ENCODE measurements around the gene CLEC2L.

The CLEC2L gene

GRCh38 chr7:139521439-139521838, 2.0 kb upstream of the CLEC2L start:
- no peaks in the 10 kb centered on the region for H3K79me2 ChIP-seq (ENCODE audit: insufficient read depth, low read length)
- H3K4me2 ChIP-seq (ENCODE audit: low read depth, low read length, poor library complexity, severe bottlenecking): no peak overlapping the region
- H4K20me1 ChIP-seq (ENCODE audit: low read depth, low read length): no peaks in the 10 kb centered on the region
- no peak overlapping the region for H3K27ac ChIP-seq (ENCODE audit: low read depth, low read length)
- TF ChIP-seq EZH2phosphoT487 (conservative IDR thresholded peaks at IDR 0.05; ENCODE audit: low read length) (no peak), CTCF (IDR thresholded peaks at IDR 0.05; ENCODE audit: insufficient read depth, low read length, poor library complexity, severe bottlenecking) (no peak)
- H2AFZ ChIP-seq (ENCODE audit: low read depth, low read length, severe bottlenecking): no peak overlapping the region
- H3K9me2 ChIP-seq (replicated peaks; ENCODE audit: insufficient read depth, low read length): no peaks in the 10 kb centered on the region
- no peaks in the 10 kb centered on the region for H3K36me3 ChIP-seq (ENCODE audit: low read length)
- no peaks in the 10 kb centered on the region for H3K27me3 ChIP-seq (ENCODE audit: low read length)
- H3F3A ChIP-seq (ENCODE audit: insufficient read depth): no peaks in the 10 kb centered on the region
- no peak overlapping the region for H3K4me3 ChIP-seq (ENCODE audit: insufficient read depth, low read length, poor library complexity, severe bottlenecking)
- H3K9ac ChIP-seq (ENCODE audit: low read length): no peak overlapping the region
- no peaks in the 10 kb centered on the region for H3K9me3 ChIP-seq (ENCODE audit: insufficient read depth, low read length)

GRCh38 chr7:139522830-139523198, 671 bp upstream of the CLEC2L start:
- Histone ChIP-seq H3K9me2 (replicated peaks; ENCODE audit: insufficient read depth, low read length) (no peaks in the 10 kb centered on the region), H2AFZ (ENCODE audit: low read depth, low read length, severe bottlenecking) (no peak overlapping the region), H3K27ac (ENCODE audit: low read depth, low read length) (no peak overlapping the region), H3K4me2 (ENCODE audit: low read depth, low read length, poor library complexity, severe bottlenecking) (no peak overlapping the region), H3F3A (ENCODE audit: insufficient read depth) (no peaks in the 10 kb centered on the region), H3K36me3 (ENCODE audit: low read length) (no peaks in the 10 kb centered on the region), H3K9ac (ENCODE audit: low read length) (no peak overlapping the region), H3K9me3 (ENCODE audit: insufficient read depth, low read length) (no peaks in the 10 kb centered on the region), H3K79me2 (ENCODE audit: insufficient read depth, low read length) (no peaks in the 10 kb centered on the region), H4K20me1 (ENCODE audit: low read depth, low read length) (no peaks in the 10 kb centered on the region), H3K27me3 (ENCODE audit: low read length) (no peaks in the 10 kb centered on the region), H3K4me3 (ENCODE audit: insufficient read depth, low read length, poor library complexity, severe bottlenecking) (no peak overlapping the region)
- TF ChIP-seq EZH2phosphoT487 (conservative IDR thresholded peaks at IDR 0.05; ENCODE audit: low read length): no peak
- TF ChIP-seq CTCF (IDR thresholded peaks at IDR 0.05; ENCODE audit: insufficient read depth, low read length, poor library complexity, severe bottlenecking): no peak

- no peaks in the 10 kb centered on the region for H3K27me3 ChIP-seq (ENCODE audit: low read length)
Measured at GRCh38 chr7:139523968-139524815, 707 bp downstream of the CLEC2L start.

More at GRCh38 chr7:139523968-139524815, 707 bp downstream of the CLEC2L start:
- no peak overlapping the region for H3K4me3 ChIP-seq (ENCODE audit: insufficient read depth, low read length, poor library complexity, severe bottlenecking)
- H3K9me3 ChIP-seq (ENCODE audit: insufficient read depth, low read length): peaks cover 4% of the 10 kb centered on the region; the same call in 1 of the 2 replicates
- H3K9ac ChIP-seq (ENCODE audit: low read length): no peak overlapping the region
- H3K9me2 ChIP-seq (replicated peaks; ENCODE audit: insufficient read depth, low read length): no peaks in the 10 kb centered on the region
- no peak overlapping the region for H3K27ac ChIP-seq (ENCODE audit: low read depth, low read length)
- no peak overlapping the region for H3K4me2 ChIP-seq (ENCODE audit: low read depth, low read length, poor library complexity, severe bottlenecking)
- no peak for TF ChIP-seq CTCF (IDR thresholded peaks at IDR 0.05; ENCODE audit: insufficient read depth, low read length, poor library complexity, severe bottlenecking)
- no peak for TF ChIP-seq EZH2phosphoT487 (conservative IDR thresholded peaks at IDR 0.05; ENCODE audit: low read length)
- no peaks in the 10 kb centered on the region for H4K20me1 ChIP-seq (ENCODE audit: low read depth, low read length)
- no peaks in the 10 kb centered on the region for H3K36me3 ChIP-seq (ENCODE audit: low read length)
- H3F3A ChIP-seq (ENCODE audit: insufficient read depth): no peaks in the 10 kb centered on the region
- H2AFZ ChIP-seq (ENCODE audit: low read depth, low read length, severe bottlenecking): no peak overlapping the region
- no peaks in the 10 kb centered on the region for H3K79me2 ChIP-seq (ENCODE audit: insufficient read depth, low read length)
